Right lobe of liver (tissue), 6 donors: ENCODE data around the gene BFSP1. TPM values are rescaled to one million over a fixed set of nuclear protein-coding genes. Genes with fewer than 3 reads are reported as not detected.

Experiments used
- ATAC-seq, 4 donors: fragments of 200-7000 bp; cut with Tn5 transposase; one replicate each; pipeline ENCODE4 v1.9.1; 2020; ENCODE audit warnings: mild to moderate bottlenecking in 4 of 4, moderate library complexity in 4 of 4
- DNase-seq, 3 donors: peaks; one replicate each; pipeline ENCODE4 v3.0.0-alpha.2; 2020
- H3K27ac ChIP-seq, 3 donors: fragments of 200-600 bp; one replicate each; pipeline ENCODE4 v1.8.0; 2022
- H3K27me3 ChIP-seq, 2 donors: fragments of 200-600 bp; one replicate each; pipeline ENCODE4 v1.8.0; 2022
- H3K36me3 ChIP-seq, 4 donors: fragments of 200-600 bp; sonication (generic) in 1 of 4; one replicate each; pipeline versions ENCODE4 v1.5.1 to v1.8.0; 2017 to 2022; ENCODE audit warnings: control low read depth in 1 of 4
- H3K4me1 ChIP-seq, 4 donors: fragments of 200-600 bp; sonication (generic) in 1 of 4; one replicate each; pipeline versions ENCODE4 v1.5.1 to v1.8.0; 2017 to 2022; ENCODE audit warnings: control low read depth in 1 of 4
- H3K4me3 ChIP-seq, 3 donors: fragments of 200-600 bp; one replicate each; pipeline ENCODE4 v1.8.0; 2022
- H3K9me3 ChIP-seq, 4 donors: fragments of 200-600 bp; sonication (generic) in 1 of 4; one replicate each; pipeline versions ENCODE4 v1.5.1 to v1.8.0; 2017 to 2022; ENCODE audit warnings: control low read depth in 1 of 4
- POLR2A ChIP-seq: fragments of 450-650 bp; IDR thresholded peaks from one replicate; pipeline ENCODE4 v1.6.1; 2017; ENCODE audit warnings: antibody characterized with exemption, mild to moderate bottlenecking
- WGBS: methylation state at CpG from one replicate; pipeline ENCODE4 v1.1.6; 2018; ENCODE audit warnings: low coverage, low lambda C conversion rate; ENCODE audit not compliant: insufficient coverage; ENCODE audit errors: missing lambda C conversion rate; 5-methylcytosine and 5-hydroxymethylcytosine counted together
- intact Hi-C, 2 donors: fragments of 100-400 bp; cut with DNase I; formaldehyde crosslinking; loops; one replicate each; pipeline versions ENCODE4 v1.11.2 to v1.14.1; 2022
- total RNA-seq, 6 experiments: library from RNA; depleted of rRNA in 2 of 6; stranded (reverse); fragments of >200 nt in 2 of 6; fragmentation: NEBNext Ultra II Directional in 3 of 6; extraction: Animal tissue kit (Norgen Biotek cat#: 25700) in 3 of 6; gene quantifications; one replicate each; pipeline versions ENCODE4 v1.1.0 to v1.2.4, GENCODE V29; 2016 to 2023
- TF ChIP-seq, protein P1 (sequence below), 4 donors: fragments of 200-600 bp in 3 of 4; fragments of 450-650 bp in 1 of 4; IDR thresholded peaks; one replicate each; pipeline versions ENCODE4 v1.5.1 to v1.8.0; 2016 to 2022; ENCODE audit warnings: antibody characterized with exemption in 4 of 4, mild to moderate bottlenecking in 2 of 4
- donor health status: DM: no; HTN: yes; CAD: no.
- donor health status: DM: no; HTN: no; CAD: no.
- donor health status: DM: no; HTN: no; CAD: no.
- donor health status: DM: no; HTN: yes; CAD: no.
- donor health status: DM: no; HTN: yes; CAD: no.

The BFSP1 gene
- total RNA-seq, 6 experiments from 2014 or later, result 0.16 to 0.68 (median 0.25) TPM

DNA sequence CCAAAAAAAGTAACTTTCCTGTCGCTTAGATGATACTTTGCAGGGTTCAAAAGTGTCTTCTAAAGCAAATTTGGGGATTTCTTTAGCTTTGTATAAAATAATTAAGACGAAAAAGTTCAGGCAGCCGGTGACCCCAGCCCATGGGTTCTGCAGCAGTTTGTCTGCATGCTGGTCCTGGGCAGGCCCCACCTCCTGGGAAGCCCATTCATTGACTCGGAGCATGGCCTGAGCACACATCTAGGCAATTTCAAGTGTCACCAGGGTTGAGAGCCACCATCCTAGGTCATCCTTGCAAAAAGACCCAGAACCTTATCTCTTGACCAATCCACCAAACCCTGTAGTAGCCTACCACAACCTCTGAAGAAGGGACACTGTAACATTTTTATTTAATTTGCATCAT lies 20.6 kb downstream of the BFSP1 start:
- 57% methylated on average over 4 of the region's 4 CpGs for WGBS
- H3K36me3 ChIP-seq, result no peaks in the 10 kb centered on the region
- no peak for ATAC-seq
- no peak for TF ChIP-seq POLR2A
- TF ChIP-seq, protein P1, sequence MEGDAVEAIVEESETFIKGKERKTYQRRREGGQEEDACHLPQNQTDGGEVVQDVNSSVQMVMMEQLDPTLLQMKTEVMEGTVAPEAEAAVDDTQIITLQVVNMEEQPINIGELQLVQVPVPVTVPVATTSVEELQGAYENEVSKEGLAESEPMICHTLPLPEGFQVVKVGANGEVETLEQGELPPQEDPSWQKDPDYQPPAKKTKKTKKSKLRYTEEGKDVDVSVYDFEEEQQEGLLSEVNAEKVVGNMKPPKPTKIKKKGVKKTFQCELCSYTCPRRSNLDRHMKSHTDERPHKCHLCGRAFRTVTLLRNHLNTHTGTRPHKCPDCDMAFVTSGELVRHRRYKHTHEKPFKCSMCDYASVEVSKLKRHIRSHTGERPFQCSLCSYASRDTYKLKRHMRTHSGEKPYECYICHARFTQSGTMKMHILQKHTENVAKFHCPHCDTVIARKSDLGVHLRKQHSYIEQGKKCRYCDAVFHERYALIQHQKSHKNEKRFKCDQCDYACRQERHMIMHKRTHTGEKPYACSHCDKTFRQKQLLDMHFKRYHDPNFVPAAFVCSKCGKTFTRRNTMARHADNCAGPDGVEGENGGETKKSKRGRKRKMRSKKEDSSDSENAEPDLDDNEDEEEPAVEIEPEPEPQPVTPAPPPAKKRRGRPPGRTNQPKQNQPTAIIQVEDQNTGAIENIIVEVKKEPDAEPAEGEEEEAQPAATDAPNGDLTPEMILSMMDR (IDR thresholded peaks at IDR 0.05), result no peak
- intact Hi-C loops, result no loop called here
- H3K27me3 ChIP-seq, result no peaks in the 10 kb centered on the region
- H3K4me1 ChIP-seq, result peaks cover 0 to under 1% (median 0%) of the 10 kb centered on the region in 4 donors
- no peaks in the 10 kb centered on the region for H3K9me3 ChIP-seq
- DNase-seq, result no peak
- no peak overlapping the region for H3K27ac ChIP-seq
- no peak overlapping the region for H3K4me3 ChIP-seq

DNA sequence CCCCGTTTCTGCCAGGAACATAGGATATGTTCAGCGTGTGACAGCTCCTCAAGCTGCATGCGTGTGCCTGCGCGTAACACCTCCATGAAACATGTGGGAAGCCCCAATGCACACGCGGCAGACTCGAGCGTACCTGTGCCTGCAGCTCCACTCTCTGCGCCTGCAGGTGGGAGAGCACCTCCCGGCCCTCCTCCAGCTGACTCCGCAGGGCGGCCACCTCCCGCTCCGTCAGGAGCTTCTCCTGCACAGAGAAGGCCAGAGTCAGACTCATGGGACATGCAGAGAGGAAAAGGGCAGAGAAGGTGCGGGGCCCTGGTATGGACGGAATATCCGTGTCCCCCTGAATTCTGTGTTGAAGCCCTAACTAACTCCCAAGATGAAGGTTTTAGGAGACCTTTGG lies 22.4 kb downstream of the BFSP1 start:
- no peak for DNase-seq
- WGBS, result 83% methylated on average over 9 of the region's 18 CpGs
- H3K36me3 ChIP-seq, result no peaks in the 10 kb centered on the region
- H3K4me1 ChIP-seq, result peaks cover 0 to 9% (median 0%) of the 10 kb centered on the region in 4 donors
- TF ChIP-seq, protein P1 (IDR thresholded peaks at IDR 0.05), result no peak
- TF ChIP-seq POLR2A, result no peak
- no peaks in the 10 kb centered on the region for H3K27me3 ChIP-seq
- no peaks in the 10 kb centered on the region for H3K9me3 ChIP-seq
- intact Hi-C loops, result no loop called here
- no peak overlapping the region for H3K27ac ChIP-seq
- H3K4me3 ChIP-seq, result no peak overlapping the region
- ATAC-seq, result no peak

DNA sequence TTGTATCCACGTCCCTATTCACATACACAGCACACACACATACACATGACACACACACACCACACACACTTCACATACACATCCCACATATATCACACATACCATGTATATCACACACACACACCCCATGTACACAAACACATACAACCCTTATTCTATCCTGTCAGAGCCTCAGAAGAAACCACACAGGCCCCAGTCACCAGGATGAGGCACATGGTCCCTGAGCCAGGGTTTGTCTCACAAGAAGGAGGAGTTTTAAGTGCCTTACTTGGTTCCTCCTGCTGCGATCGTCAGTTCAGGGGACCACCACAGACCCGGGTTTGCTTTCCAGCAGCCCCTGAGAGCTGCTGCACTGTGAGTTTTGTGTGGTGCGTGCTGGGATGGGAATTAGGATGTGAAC lies 23.6 kb downstream of the BFSP1 start:
- Histone ChIP-seq H3K36me3 (no peaks in the 10 kb centered on the region), H3K4me3 (no peak overlapping the region), H3K27me3 (no peaks in the 10 kb centered on the region), H3K4me1 (peaks cover 0 to 9% (median 0%) of the 10 kb centered on the region in 4 donors), H3K27ac (no peak overlapping the region), H3K9me3 (no peaks in the 10 kb centered on the region)
- intact Hi-C loops, result no loop called here
- 69% methylated on average over 1 of the region's 5 CpGs for WGBS
- ATAC-seq (no peak), DNase-seq (peak in 1 of 3 donors; percentile 12)
- TF ChIP-seq POLR2A, result no peak
- TF ChIP-seq, protein P1 (IDR thresholded peaks at IDR 0.05), result no peak

DNA sequence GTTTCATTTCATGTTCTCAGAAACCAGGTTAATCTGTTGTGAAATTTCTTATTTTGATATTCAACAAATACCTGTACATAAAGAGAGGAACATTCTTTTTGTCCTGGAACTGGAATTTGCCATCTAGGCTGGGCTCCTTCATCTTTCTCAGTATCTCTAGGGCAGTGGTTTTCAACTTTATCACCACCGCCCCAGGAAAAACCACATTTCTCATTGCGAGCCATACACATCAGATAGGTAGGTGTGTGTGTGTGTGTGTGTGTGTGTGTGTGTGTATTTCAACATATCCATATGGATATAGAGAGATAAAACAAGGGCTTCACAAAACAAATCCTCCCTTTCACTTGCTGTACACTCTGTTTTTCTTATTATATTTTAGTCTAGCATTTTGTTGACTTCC lies 24.1 kb downstream of the BFSP1 start:
- WGBS, result 90% methylated on average over 2 of the region's 2 CpGs
- H3K27me3 ChIP-seq, result no peaks in the 10 kb centered on the region
- no peak overlapping the region for H3K4me3 ChIP-seq
- peak in 1 of 3 donors; percentile 14 for DNase-seq
- intact Hi-C loops, result no loop called here
- ATAC-seq, result no peak
- no peak overlapping the region for H3K27ac ChIP-seq
- H3K4me1 ChIP-seq, result peaks cover 0 to 9% (median 0%) of the 10 kb centered on the region in 4 donors
- no peaks in the 10 kb centered on the region for H3K36me3 ChIP-seq
- H3K9me3 ChIP-seq, result no peaks in the 10 kb centered on the region
- TF ChIP-seq, protein P1 (IDR thresholded peaks at IDR 0.05), result no peak
- TF ChIP-seq POLR2A, result no peak
